Measurements from ENCODE around the gene GABRQ.

The GABRQ gene

DNA sequence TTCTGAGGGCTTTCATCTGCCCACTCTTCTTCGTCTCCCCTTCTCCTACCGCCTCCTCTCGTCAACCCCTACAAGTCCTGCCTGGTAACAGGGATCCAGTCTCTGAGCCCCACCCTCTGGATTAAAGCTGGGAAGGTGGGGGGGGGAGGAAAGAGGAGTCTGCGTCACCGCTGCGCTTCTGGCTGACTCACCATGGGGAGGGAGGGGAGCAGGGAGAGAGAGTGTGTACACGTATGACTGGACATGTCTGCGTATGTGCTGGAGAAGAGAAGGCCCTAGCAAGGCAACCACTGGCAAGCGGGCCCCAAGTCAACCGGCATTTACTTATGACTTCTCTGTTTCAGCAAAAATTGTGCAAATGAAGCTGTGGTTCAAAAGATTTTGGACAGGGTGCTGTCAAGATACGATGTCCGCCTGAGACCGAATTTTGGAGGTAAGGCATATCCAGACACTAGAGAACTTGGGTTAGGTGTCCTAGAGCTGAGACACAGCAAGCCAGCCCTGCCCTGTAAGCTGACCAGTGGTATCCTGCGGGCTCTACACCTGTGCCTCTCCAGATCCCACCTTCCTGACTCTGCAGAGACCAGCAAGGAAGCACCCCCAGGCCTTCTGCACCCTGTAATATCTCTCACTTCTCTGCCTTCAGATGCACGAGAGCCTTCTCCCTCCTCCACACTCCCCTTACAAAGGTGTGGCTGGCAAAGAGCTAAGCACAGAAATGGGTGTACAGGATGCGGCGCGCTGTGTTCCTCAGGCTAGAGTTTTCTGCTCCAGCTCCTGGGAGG lies 2.5 kb downstream of the GABRQ start:
- no peak overlapping the region for H3K9ac ChIP-seq (ENCODE audit: low read length)
- no peak overlapping the region for H3K4me3 ChIP-seq (ENCODE audit: low read depth in 1 of 2, low read length in 2 of 2)
- peaks cover 17 to 35% of the 10 kb centered on the region in 2 donors for H3K27me3 ChIP-seq (ENCODE audit: control insufficient read depth in 1 of 2, insufficient read depth in 2 of 2, low read length in 2 of 2)
- no peak overlapping the region for H3K27ac ChIP-seq (ENCODE audit: low read depth, low read length)
- no peaks in the 10 kb centered on the region for H3K9me3 ChIP-seq (ENCODE audit: low read length)
- H3K4me1 ChIP-seq (ENCODE audit: insufficient read depth, low read length), result no peaks in the 10 kb centered on the region
- no peaks in the 10 kb centered on the region for H3K36me3 ChIP-seq (ENCODE audit: insufficient read depth, low read length)

DNA sequence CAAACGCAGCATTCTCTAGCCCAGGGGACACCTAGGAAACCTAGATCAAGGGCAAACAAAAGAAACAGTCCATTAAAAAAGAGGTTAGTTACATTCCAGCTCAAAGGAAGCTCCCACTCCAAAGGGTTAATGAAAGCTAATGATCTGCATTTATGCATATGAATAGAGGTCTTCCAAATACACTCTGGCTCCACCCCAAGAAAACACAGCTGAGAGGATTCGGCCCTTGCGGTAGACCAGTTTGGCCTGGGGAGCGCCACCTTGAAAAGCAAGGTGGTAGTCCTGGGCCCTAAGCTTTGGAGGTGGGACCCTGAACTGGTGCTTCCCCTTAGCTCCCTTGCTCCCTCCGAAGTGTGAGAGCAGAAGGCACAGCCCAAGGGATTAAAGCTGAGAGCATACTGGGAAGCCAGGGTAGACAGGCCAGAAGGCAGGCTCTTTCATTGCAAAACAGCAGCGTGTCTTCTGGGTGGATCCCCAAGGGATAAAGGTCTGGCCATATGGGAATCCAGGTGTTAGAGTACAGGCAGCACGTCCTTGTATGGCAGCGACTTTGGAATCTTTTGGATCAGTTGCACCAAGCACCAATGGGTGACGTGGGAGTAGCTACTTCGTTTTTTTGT lies 3.7 kb downstream of the GABRQ start:
- H3K27me3 ChIP-seq (ENCODE audit: control insufficient read depth in 1 of 2, insufficient read depth in 2 of 2, low read length in 2 of 2), result peaks cover 17 to 35% of the 10 kb centered on the region in 2 donors
- no peak overlapping the region for H3K9ac ChIP-seq (ENCODE audit: low read length)
- H3K27ac ChIP-seq (ENCODE audit: low read depth, low read length), result no peak overlapping the region
- no peaks in the 10 kb centered on the region for H3K36me3 ChIP-seq (ENCODE audit: insufficient read depth, low read length)
- no peak overlapping the region for H3K4me3 ChIP-seq (ENCODE audit: low read depth in 1 of 2, low read length in 2 of 2)
- H3K9me3 ChIP-seq (ENCODE audit: low read length), result no peaks in the 10 kb centered on the region
- no peaks in the 10 kb centered on the region for H3K4me1 ChIP-seq (ENCODE audit: insufficient read depth, low read length)

- no peaks in the 10 kb centered on the region for H3K36me3 ChIP-seq (ENCODE audit: insufficient read depth, low read length)
- no peaks in the 10 kb centered on the region for H3K4me1 ChIP-seq (ENCODE audit: insufficient read depth, low read length)
- no peaks in the 10 kb centered on the region for H3K9me3 ChIP-seq (ENCODE audit: low read length)
- peaks cover 12 to 31% of the 10 kb centered on the region in 2 donors for H3K27me3 ChIP-seq (ENCODE audit: control insufficient read depth in 1 of 2, insufficient read depth in 2 of 2, low read length in 2 of 2)
- no peak overlapping the region for H3K9ac ChIP-seq (ENCODE audit: low read length)
- H3K4me3 ChIP-seq (ENCODE audit: low read depth in 1 of 2, low read length in 2 of 2), result no peak overlapping the region
- H3K27ac ChIP-seq (ENCODE audit: low read depth, low read length), result no peak overlapping the region
Observed at GRCh38 chrX:152641996-152642395, 4.3 kb downstream of the GABRQ start.

- H3K27ac ChIP-seq (ENCODE audit: low read depth, low read length), result no peak overlapping the region
- no peaks in the 10 kb centered on the region for H3K36me3 ChIP-seq (ENCODE audit: insufficient read depth, low read length)
- H3K9me3 ChIP-seq (ENCODE audit: low read length), result no peaks in the 10 kb centered on the region
- no peak overlapping the region for H3K9ac ChIP-seq (ENCODE audit: low read length)
- no peak overlapping the region for H3K4me3 ChIP-seq (ENCODE audit: low read depth in 1 of 2, low read length in 2 of 2)
- peaks cover 9 to 21% of the 10 kb centered on the region in 2 donors for H3K27me3 ChIP-seq (ENCODE audit: control insufficient read depth in 1 of 2, insufficient read depth in 2 of 2, low read length in 2 of 2)
- no peaks in the 10 kb centered on the region for H3K4me1 ChIP-seq (ENCODE audit: insufficient read depth, low read length)
Observed at GRCh38 chrX:152642931-152643564, 5.4 kb downstream of the GABRQ start.

DNA sequence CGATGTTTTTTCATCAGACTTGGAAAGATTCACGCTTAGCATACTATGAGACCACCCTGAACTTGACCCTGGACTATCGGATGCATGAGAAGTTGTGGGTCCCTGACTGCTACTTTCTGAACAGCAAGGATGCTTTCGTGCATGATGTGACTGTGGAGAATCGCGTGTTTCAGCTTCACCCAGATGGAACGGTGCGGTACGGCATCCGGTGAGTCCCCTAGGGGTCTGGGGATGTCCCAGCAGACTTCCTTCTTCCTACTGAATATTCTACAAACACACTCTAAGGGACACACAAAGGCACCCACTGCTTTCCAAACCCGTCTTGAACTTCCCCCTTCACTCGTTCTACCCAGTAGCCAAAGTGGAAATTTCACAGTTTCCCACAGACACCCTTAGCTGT lies 9.3 kb downstream of the GABRQ start:
- Histone ChIP-seq H3K27me3 (ENCODE audit: control insufficient read depth in 1 of 2, insufficient read depth in 2 of 2, low read length in 2 of 2) (peaks cover 0 to 4% of the 10 kb centered on the region in 2 donors), H3K9me3 (ENCODE audit: low read length) (no peaks in the 10 kb centered on the region), H3K27ac (ENCODE audit: low read depth, low read length) (no peak overlapping the region), H3K36me3 (ENCODE audit: insufficient read depth, low read length) (no peaks in the 10 kb centered on the region), H3K9ac (ENCODE audit: low read length) (no peak overlapping the region), H3K4me3 (ENCODE audit: low read depth in 1 of 2, low read length in 2 of 2) (no peak overlapping the region), H3K4me1 (ENCODE audit: insufficient read depth, low read length) (no peaks in the 10 kb centered on the region)

DNA sequence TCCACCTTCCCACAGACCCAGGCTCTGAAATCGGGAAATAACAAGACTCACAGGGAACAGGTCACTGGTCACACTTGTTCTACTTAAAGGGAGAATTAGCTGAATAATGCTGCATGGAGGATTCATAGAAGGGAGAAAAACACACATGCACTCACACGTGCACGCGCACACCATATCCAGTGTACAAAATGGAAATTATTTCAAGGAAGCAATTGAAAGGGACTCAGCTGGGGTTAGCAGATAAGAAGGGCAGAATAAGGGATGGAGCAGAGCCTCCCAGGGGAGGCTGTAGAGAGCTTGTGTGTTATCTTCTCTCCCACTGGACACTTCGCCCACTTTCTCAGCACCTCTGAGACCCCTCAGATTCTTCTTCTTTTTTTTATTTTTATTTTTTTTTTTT lies 10.3 kb downstream of the GABRQ start:
- H3K4me1 ChIP-seq (ENCODE audit: insufficient read depth, low read length), result no peaks in the 10 kb centered on the region
- H3K4me3 ChIP-seq (ENCODE audit: low read depth in 1 of 2, low read length in 2 of 2), result no peak overlapping the region
- H3K9me3 ChIP-seq (ENCODE audit: low read length), result no peaks in the 10 kb centered on the region
- H3K36me3 ChIP-seq (ENCODE audit: insufficient read depth, low read length), result no peaks in the 10 kb centered on the region
- H3K27ac ChIP-seq (ENCODE audit: low read depth, low read length), result no peak overlapping the region
- H3K9ac ChIP-seq (ENCODE audit: low read length), result no peak overlapping the region
- peaks cover 0 to 4% of the 10 kb centered on the region in 2 donors for H3K27me3 ChIP-seq (ENCODE audit: control insufficient read depth in 1 of 2, insufficient read depth in 2 of 2, low read length in 2 of 2)

GRCh38 chrX:152652060-152652459 lies 14.4 kb downstream of the GABRQ start:
- no peaks in the 10 kb centered on the region for H3K36me3 ChIP-seq (ENCODE audit: insufficient read depth, low read length)
- H3K9ac ChIP-seq (ENCODE audit: low read length), result no peak overlapping the region
- no peak overlapping the region for H3K27ac ChIP-seq (ENCODE audit: low read depth, low read length)

DNA sequence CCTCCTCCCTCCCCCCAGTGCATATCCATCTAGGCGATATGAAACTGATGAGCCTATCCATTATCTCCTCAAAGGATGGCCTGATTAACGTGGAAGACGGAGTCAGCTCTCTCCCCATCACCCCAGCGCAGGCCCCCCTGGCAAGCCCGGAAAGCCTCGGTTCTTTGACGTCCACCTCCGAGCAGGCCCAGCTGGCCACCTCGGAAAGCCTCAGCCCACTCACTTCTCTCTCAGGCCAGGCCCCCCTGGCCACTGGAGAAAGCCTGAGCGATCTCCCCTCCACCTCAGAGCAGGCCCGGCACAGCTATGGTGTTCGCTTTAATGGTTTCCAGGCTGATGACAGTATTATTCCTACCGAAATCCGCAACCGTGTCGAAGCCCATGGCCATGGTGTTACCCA lies 14.8 kb downstream of the GABRQ start:
- no peaks in the 10 kb centered on the region for H3K4me1 ChIP-seq (ENCODE audit: insufficient read depth, low read length)
- no peak overlapping the region for H3K9ac ChIP-seq (ENCODE audit: low read length)
- H3K36me3 ChIP-seq (ENCODE audit: insufficient read depth, low read length), result no peaks in the 10 kb centered on the region
- H3K4me3 ChIP-seq (ENCODE audit: low read depth in 1 of 2, low read length in 2 of 2), result no peak overlapping the region
- H3K9me3 ChIP-seq (ENCODE audit: low read length), result no peaks in the 10 kb centered on the region
- H3K27ac ChIP-seq (ENCODE audit: low read depth, low read length), result no peak overlapping the region
- H3K27me3 ChIP-seq (ENCODE audit: control insufficient read depth in 1 of 2, insufficient read depth in 2 of 2, low read length in 2 of 2), result peaks cover 0 to 4% of the 10 kb centered on the region in 2 donors

More at GRCh38 chrX:152652060-152652459, 14.4 kb downstream of the GABRQ start:
- no peaks in the 10 kb centered on the region for H3K4me1 ChIP-seq (ENCODE audit: insufficient read depth, low read length)
- H3K9me3 ChIP-seq (ENCODE audit: low read length), result no peaks in the 10 kb centered on the region
- H3K27me3 ChIP-seq (ENCODE audit: control insufficient read depth in 1 of 2, insufficient read depth in 2 of 2, low read length in 2 of 2), result peaks cover 0 to 4% of the 10 kb centered on the region in 2 donors
- H3K4me3 ChIP-seq (ENCODE audit: low read depth in 1 of 2, low read length in 2 of 2), result no peak overlapping the region

DNA sequence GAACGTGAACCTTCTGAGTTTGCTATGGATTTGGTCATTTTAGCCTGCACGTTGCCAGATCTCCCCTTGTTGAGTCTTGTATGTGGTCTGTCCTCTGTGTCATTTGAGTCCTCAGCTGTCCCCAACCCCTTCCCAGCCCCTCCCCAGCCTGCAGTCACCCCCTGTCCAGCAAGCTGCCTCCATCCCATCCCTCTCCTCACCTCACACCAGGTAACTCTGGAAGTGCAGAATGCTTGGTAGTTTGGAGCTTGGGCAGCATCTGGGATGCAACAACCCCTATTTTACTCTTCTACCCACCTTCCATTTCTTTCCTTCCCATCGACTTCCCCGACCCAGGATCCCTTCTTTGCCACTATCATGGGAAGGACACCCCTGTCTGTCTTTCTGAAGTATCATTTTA lies 18.4 kb downstream of the GABRQ start:
- no peaks in the 10 kb centered on the region for H3K9me3 ChIP-seq (ENCODE audit: low read length)
- H3K4me3 ChIP-seq (ENCODE audit: low read depth in 1 of 2, low read length in 2 of 2), result no peak overlapping the region
- H3K36me3 ChIP-seq (ENCODE audit: insufficient read depth, low read length), result no peaks in the 10 kb centered on the region
- H3K27ac ChIP-seq (ENCODE audit: low read depth, low read length), result no peak overlapping the region
- H3K4me1 ChIP-seq (ENCODE audit: insufficient read depth, low read length), result no peaks in the 10 kb centered on the region
- H3K27me3 ChIP-seq (ENCODE audit: control insufficient read depth in 1 of 2, insufficient read depth in 2 of 2, low read length in 2 of 2), result peaks cover 0 to 4% of the 10 kb centered on the region in 2 donors
- no peak overlapping the region for H3K9ac ChIP-seq (ENCODE audit: low read length)

DNA sequence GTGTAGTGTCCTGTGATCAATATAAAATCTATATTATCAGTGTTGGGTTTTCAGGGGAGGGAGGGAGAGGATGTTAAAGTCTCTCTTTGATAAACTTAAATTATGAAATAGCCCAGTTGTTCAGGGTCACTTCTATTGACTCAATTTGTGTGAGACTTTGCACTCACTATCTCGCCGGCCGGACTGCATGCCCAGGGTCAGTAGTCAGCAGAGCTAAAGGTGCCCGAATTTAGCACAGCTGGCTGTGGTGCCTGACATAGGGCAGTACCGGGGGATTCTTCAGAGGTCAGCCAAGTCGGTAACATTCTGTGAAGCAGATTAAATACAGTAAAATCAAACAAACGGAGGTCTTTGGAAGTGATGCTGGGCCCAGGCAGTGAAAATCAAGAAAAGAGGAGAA lies 19.2 kb downstream of the GABRQ start:
- Histone ChIP-seq H3K9me3 (ENCODE audit: low read length) (no peaks in the 10 kb centered on the region), H3K4me1 (ENCODE audit: insufficient read depth, low read length) (no peaks in the 10 kb centered on the region), H3K27me3 (ENCODE audit: control insufficient read depth in 1 of 2, insufficient read depth in 2 of 2, low read length in 2 of 2) (no peaks in the 10 kb centered on the region), H3K27ac (ENCODE audit: low read depth, low read length) (no peak overlapping the region), H3K4me3 (ENCODE audit: low read depth in 1 of 2, low read length in 2 of 2) (no peak overlapping the region), H3K36me3 (ENCODE audit: insufficient read depth, low read length) (no peaks in the 10 kb centered on the region), H3K9ac (ENCODE audit: low read length) (no peak overlapping the region)

GRCh38 chrX:152658302-152658701 lies 20.6 kb downstream of the GABRQ start:
- Histone ChIP-seq H3K36me3 (ENCODE audit: insufficient read depth, low read length) (no peaks in the 10 kb centered on the region), H3K27me3 (ENCODE audit: control insufficient read depth in 1 of 2, insufficient read depth in 2 of 2, low read length in 2 of 2) (no peaks in the 10 kb centered on the region), H3K4me3 (ENCODE audit: low read depth in 1 of 2, low read length in 2 of 2) (no peak overlapping the region), H3K9ac (ENCODE audit: low read length) (no peak overlapping the region), H3K4me1 (ENCODE audit: insufficient read depth, low read length) (no peaks in the 10 kb centered on the region), H3K9me3 (ENCODE audit: low read length) (no peaks in the 10 kb centered on the region), H3K27ac (ENCODE audit: low read depth, low read length) (no peak overlapping the region)

Data from muscle layer of colon (tissue), 2 donors.